Omental fat pad (tissue), 4 donors: ENCODE data around the gene JAG2. TPM values are rescaled to one million over a fixed set of nuclear protein-coding genes. Genes with fewer than 3 reads are reported as not detected.

Experiments used
- ATAC-seq: fragments of 150-250 bp; one replicate; pipeline ENCODE4 v1.9.1; 2016; ENCODE audit warnings: mild to moderate bottlenecking, moderate library complexity; ENCODE audit not compliant: low FRiP score
- DNase-seq: peaks from one replicate; pipeline ENCODE4 v3.0.0-alpha.2; 2019; ENCODE audit warnings: low spot score
- total RNA-seq, 4 donors: library from RNA; depleted of rRNA; stranded (reverse); fragments of >200 nt; gene quantifications; one replicate each; pipeline ENCODE4 v1.1.0, GENCODE V29; 2016
- TF ChIP-seq, protein P1 (sequence below), 3 donors: fragments of 450-650 bp; IDR thresholded peaks; one replicate each; pipeline ENCODE4 v1.5.1; 2016 to 2017; ENCODE audit warnings: antibody characterized with exemption in 3 of 3, mild to moderate bottlenecking in 3 of 3, moderate library complexity in 2 of 3

The JAG2 gene
- total RNA-seq, 4 donors from 2014 or later, result 4.7 to 21.3 (median 8.3) TPM

GRCh38 chr14:105124823-105125222 is 43.8 kb downstream of the JAG2 start:
- no peak for DNase-seq
- no peak for ATAC-seq
- TF ChIP-seq, protein P1, sequence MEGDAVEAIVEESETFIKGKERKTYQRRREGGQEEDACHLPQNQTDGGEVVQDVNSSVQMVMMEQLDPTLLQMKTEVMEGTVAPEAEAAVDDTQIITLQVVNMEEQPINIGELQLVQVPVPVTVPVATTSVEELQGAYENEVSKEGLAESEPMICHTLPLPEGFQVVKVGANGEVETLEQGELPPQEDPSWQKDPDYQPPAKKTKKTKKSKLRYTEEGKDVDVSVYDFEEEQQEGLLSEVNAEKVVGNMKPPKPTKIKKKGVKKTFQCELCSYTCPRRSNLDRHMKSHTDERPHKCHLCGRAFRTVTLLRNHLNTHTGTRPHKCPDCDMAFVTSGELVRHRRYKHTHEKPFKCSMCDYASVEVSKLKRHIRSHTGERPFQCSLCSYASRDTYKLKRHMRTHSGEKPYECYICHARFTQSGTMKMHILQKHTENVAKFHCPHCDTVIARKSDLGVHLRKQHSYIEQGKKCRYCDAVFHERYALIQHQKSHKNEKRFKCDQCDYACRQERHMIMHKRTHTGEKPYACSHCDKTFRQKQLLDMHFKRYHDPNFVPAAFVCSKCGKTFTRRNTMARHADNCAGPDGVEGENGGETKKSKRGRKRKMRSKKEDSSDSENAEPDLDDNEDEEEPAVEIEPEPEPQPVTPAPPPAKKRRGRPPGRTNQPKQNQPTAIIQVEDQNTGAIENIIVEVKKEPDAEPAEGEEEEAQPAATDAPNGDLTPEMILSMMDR (IDR thresholded peaks at IDR 0.05), result no peak

DNA sequence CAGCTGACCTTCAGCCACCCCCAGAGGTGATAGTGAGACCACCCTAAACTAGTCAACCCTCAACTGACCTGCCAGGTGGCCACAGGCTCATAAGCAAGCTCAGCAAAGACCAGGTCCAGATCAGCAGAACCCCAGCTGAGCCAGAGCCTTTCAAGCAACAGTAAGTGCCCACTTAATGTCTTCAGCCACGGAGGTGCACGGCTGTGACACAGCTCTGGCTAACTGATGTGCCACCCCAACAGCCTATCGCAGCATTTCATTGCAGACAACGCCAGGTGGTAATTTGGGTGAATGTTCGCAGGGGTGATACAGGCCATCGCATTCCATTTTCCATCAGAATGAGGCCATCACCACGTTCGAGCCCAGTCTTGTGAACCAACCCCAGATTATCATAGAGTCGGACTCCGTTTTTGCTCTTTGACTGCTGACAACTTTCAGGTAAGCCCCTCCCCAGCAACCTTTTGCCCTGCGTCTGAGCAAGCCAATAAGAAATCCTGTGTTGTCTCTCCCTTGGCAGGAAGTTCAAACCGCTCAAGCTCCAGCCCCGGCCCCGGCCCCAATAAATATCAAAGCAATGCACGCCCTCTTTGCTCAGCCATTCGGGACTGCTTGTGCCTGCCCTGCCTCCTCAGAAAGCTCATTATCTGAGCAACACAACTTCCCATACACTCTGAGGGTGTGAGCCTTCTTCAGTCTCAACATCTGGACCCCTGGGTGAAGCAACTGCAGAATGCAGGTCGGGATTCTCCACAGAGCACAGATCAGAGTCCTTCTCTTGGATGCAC is 44.4 kb downstream of the JAG2 start:
- DNase-seq, result no peak
- ATAC-seq, result no peak
- TF ChIP-seq, protein P1 (IDR thresholded peaks at IDR 0.05), result no peak

DNA sequence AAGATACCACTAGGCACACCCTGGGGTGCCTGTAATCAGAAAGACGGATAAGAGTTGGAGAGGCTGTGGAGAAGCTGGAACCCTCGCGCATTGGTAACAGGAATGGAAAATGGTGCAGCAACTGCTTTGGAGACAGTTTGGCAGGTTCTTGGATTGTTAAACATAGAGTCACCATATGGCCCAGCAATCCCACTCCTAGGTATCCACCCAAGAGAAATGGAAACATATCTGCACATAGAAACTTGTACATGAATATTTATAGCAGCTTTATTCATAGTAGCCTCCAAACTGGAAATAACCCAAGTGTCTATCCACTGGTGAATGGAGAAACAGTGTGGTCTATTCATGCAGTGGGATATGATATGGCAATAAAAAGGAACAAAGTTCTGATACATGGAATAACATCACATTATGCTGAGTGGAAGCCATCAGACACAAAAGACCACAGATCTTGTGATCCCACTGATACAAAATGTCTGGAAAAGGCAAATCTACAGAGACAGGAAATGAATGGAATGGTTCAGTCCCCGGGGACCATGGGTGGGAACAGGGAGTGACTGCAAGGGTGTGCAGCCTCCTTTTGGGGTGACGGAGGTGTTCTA is 45.4 kb downstream of the JAG2 start:
- TF ChIP-seq, protein P1 (IDR thresholded peaks at IDR 0.05), result no peak
- ATAC-seq (no peak), DNase-seq (no peak)

- TF ChIP-seq, protein P1 (IDR thresholded peaks at IDR 0.05), result no peak
- ATAC-seq (no peak), DNase-seq (no peak)
Observed at GRCh38 chr14:105120056-105120455, 48.5 kb downstream of the JAG2 start.

DNA sequence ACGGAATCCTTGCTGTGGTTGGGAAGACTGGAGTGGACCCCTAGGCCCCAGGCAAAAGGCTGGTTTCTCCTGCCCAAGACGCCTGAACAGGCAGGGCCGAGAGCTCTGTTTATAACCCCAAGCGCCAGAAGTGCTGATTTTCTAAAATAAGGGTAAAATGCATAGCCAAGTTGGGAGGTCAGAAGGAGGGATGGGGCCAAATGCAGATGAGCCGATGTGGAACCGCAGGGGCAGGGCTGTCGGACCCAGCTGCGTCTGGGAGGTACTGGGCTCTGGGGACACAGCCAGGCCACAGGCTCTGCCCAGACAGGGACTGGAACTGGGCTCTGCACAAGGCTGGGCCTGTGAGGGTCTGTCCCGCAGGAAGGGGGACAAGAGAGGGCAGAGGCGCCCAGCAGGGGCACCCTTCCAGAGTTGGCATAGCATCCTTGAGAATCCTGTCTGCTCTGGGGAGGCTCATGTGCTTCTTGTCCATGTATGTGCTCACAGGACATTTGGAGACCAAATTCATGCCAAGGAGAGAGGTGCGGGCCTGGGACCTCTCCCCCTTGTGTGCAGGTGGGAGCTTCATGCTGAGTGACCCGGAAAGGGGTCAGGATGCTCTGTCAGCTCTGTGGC is 49.1 kb downstream of the JAG2 start:
- ATAC-seq, result no peak
- TF ChIP-seq, protein P1 (IDR thresholded peaks at IDR 0.05), result no peak
- no peak for DNase-seq

- ATAC-seq, result no peak
- TF ChIP-seq, protein P1 (IDR thresholded peaks at IDR 0.05), result no peak
- DNase-seq, result no peak
Observed at GRCh38 chr14:105118646-105119407, 49.7 kb downstream of the JAG2 start.
